Measurements from ENCODE around the gene SMIM15. TPM values are rescaled to one million over a fixed set of nuclear protein-coding genes. Genes with fewer than 3 reads are reported as not detected.

SMIM15 gene
- total RNA-seq, 6 experiments from 2014 or later: 22.8 to 44.8 (median 29.4) TPM

DNA sequence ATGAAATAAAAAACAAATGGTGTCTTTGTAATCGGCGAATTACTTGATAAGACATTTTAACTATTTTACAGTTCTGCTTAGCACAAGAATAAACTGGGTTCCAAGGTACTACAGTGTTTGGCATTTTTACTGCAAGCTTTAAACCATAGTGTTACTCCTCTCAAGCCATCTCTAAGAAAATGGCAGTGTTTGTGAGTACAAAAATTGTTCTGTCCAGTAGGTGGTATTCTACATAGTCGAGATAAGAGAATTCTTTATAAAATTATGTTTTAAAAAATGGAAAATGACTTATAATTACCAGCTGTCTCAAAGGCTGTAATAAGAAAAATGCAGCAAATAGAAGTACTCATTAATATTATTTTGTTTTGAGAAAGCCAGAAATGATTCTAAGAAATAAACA lies 3.2 kb downstream of the SMIM15 start:
- DNase-seq: no peak
- no peak for ATAC-seq
- H3K27me3 ChIP-seq: no peaks in the 10 kb centered on the region
- no peak overlapping the region for H3K27ac ChIP-seq
- H3K9me3 ChIP-seq: no peaks in the 10 kb centered on the region
- TF ChIP-seq, protein P1, sequence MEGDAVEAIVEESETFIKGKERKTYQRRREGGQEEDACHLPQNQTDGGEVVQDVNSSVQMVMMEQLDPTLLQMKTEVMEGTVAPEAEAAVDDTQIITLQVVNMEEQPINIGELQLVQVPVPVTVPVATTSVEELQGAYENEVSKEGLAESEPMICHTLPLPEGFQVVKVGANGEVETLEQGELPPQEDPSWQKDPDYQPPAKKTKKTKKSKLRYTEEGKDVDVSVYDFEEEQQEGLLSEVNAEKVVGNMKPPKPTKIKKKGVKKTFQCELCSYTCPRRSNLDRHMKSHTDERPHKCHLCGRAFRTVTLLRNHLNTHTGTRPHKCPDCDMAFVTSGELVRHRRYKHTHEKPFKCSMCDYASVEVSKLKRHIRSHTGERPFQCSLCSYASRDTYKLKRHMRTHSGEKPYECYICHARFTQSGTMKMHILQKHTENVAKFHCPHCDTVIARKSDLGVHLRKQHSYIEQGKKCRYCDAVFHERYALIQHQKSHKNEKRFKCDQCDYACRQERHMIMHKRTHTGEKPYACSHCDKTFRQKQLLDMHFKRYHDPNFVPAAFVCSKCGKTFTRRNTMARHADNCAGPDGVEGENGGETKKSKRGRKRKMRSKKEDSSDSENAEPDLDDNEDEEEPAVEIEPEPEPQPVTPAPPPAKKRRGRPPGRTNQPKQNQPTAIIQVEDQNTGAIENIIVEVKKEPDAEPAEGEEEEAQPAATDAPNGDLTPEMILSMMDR (IDR thresholded peaks at IDR 0.05): no peak
- TF ChIP-seq POLR2A (IDR thresholded peaks at IDR 0.05): no peak
- intact Hi-C loops (cut with DNase I): no loop called here
- H3K4me3 ChIP-seq: no peak overlapping the region
- peaks cover 0 to 17% (median 2%) of the 10 kb centered on the region in 4 donors for H3K36me3 ChIP-seq
- 85% methylated on average over 3 of the region's 3 CpGs for WGBS (ENCODE audit: insufficient coverage, low coverage, low lambda C conversion rate, missing lambda C conversion rate)
- H3K4me1 ChIP-seq: peaks cover 0 to 11% (median 3%) of the 10 kb centered on the region in 4 donors

GRCh38 chr5:61151893-61152292 lies 10.4 kb downstream of the SMIM15 start:
- Histone ChIP-seq H3K9me3 (no peaks in the 10 kb centered on the region), H3K4me1 (no peaks in the 10 kb centered on the region), H3K4me3 (no peak overlapping the region), H3K27ac (no peak overlapping the region), H3K27me3 (no peaks in the 10 kb centered on the region), H3K36me3 (no peaks in the 10 kb centered on the region)
- DNase-seq (no peak), ATAC-seq (no peak)
- intact Hi-C loops (cut with DNase I): no loop called here
- TF ChIP-seq POLR2A (IDR thresholded peaks at IDR 0.05): no peak
- TF ChIP-seq, protein P1 (IDR thresholded peaks at IDR 0.05): no peak
- 89% methylated on average over 1 of the region's 2 CpGs for WGBS (ENCODE audit: insufficient coverage, low coverage, low lambda C conversion rate, missing lambda C conversion rate)

DNA sequence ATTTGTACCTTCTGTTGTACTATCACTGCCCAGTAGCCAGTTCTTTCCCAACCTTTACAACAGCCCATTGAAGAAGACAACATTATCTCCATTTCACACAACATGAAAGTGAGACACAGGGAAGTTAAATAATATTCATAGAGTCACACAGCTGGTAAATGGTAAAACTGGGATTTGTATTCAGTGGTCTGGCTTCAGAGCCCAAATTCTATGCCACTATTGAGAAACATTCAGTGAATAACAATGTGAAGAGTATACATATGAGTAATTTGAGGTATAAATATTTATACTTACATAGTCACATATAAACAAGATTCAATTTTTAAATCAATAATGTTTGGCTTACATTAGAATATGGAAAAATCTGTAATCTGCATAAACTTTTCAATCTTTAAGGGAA lies 13.8 kb downstream of the SMIM15 start:
- Histone ChIP-seq H3K36me3 (no peaks in the 10 kb centered on the region), H3K4me1 (no peaks in the 10 kb centered on the region), H3K27me3 (no peaks in the 10 kb centered on the region), H3K27ac (no peak overlapping the region), H3K4me3 (no peak overlapping the region), H3K9me3 (no peaks in the 10 kb centered on the region)
- no peak for TF ChIP-seq POLR2A (IDR thresholded peaks at IDR 0.05)
- TF ChIP-seq, protein P1 (IDR thresholded peaks at IDR 0.05): no peak
- DNase-seq (no peak), ATAC-seq (no peak)
- intact Hi-C loops (cut with DNase I): no loop called here

DNA sequence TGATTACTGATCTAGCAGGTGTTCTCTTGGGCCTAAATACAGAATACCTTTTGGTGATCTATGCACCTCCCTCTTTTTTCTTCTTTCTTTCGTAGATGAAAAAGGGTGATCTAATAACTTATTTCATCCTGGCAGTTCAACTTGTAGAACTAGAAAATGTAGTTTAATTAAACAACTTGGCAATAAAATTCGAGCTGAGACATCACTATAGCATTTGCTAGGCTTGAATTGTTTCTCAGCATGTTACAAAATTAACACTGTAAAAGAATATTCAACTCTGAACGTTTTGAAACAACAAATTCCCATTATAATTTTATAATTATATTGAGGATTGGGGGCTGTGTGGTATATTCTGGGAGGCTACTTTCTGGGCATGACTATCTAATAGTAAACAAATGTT lies 19.5 kb downstream of the SMIM15 start:
- Histone ChIP-seq H3K4me3 (no peak overlapping the region), H3K27ac (no peak overlapping the region), H3K27me3 (no peaks in the 10 kb centered on the region), H3K9me3 (no peaks in the 10 kb centered on the region), H3K4me1 (no peaks in the 10 kb centered on the region), H3K36me3 (no peaks in the 10 kb centered on the region)
- WGBS (ENCODE audit: insufficient coverage, low coverage, low lambda C conversion rate, missing lambda C conversion rate): 52% methylated on average over 2 of the region's 3 CpGs
- DNase-seq: no peak
- TF ChIP-seq POLR2A (IDR thresholded peaks at IDR 0.05): no peak
- TF ChIP-seq, protein P1 (IDR thresholded peaks at IDR 0.05): no peak
- intact Hi-C loops (cut with DNase I): no loop called here
- no peak for ATAC-seq

DNA sequence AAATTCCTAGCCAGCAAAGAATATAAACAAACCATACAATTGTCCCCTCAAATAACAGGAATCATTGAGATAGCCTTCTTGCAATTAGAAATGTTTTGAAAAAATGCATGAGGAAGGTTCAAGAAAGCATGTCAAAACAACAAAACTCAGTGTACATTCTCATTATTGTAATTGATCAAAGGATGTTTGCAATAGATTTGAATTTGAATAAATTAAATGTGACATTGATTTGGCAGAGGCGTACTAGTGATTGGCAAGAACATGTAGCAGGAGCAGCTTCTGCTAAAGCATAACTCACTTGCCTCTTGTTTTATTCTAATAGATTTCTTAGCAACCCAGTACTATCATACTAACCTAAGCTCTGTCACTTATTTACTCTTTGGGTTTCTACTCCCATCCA lies 19.9 kb downstream of the SMIM15 start:
- H3K36me3 ChIP-seq: no peaks in the 10 kb centered on the region
- H3K27me3 ChIP-seq: no peaks in the 10 kb centered on the region
- 83% methylated on average over 1 of the region's 1 CpG for WGBS (ENCODE audit: insufficient coverage, low coverage, low lambda C conversion rate, missing lambda C conversion rate)
- intact Hi-C loops (cut with DNase I): no loop called here
- ATAC-seq: no peak
- H3K4me1 ChIP-seq: no peaks in the 10 kb centered on the region
- no peak overlapping the region for H3K27ac ChIP-seq
- no peaks in the 10 kb centered on the region for H3K9me3 ChIP-seq
- TF ChIP-seq, protein P1 (IDR thresholded peaks at IDR 0.05): no peak
- no peak for TF ChIP-seq POLR2A (IDR thresholded peaks at IDR 0.05)
- DNase-seq: no peak
- no peak overlapping the region for H3K4me3 ChIP-seq

All from right lobe of liver (tissue), 6 donors.